Neural cell (in vitro differentiated cells): ENCODE data around the gene ANKRD52. TPM values are rescaled to one million over a fixed set of nuclear protein-coding genes. Genes with fewer than 3 reads are reported as not detected.

Experiments
- H2AFZ ChIP-seq: fragments of 200-600, 300-800 bp; sonication (generic), shearing (Covaris generic); 2 replicates; pipeline ENCODE4 v1.6.0; 2014; ENCODE audit warnings: low read depth, mild to moderate bottlenecking, antibody characterized with exemption, low read length, moderate library complexity
- H3F3A ChIP-seq: fragments of 200-600 bp; shearing (Covaris generic); 2 replicates; pipeline ENCODE4 v1.6.1; 2016; ENCODE audit warnings: mild to moderate bottlenecking, moderate library complexity, mixed read lengths, antibody characterized with exemption, low read length; ENCODE audit not compliant: insufficient read depth, poor library complexity, severe bottlenecking
- H3K27ac ChIP-seq: fragments of 200-600, 300-800 bp; sonication (generic), shearing (Covaris generic); 2 replicates; pipeline ENCODE4 v1.5.1; 2014; ENCODE audit warnings: mild to moderate bottlenecking, low read length, moderate library complexity
- H3K27me3 ChIP-seq: fragments of 300-800, 200-600 bp; sonication (generic), shearing (Covaris generic); 2 replicates; pipeline ENCODE4 v1.6.0; 2014; ENCODE audit warnings: mild to moderate bottlenecking, low read depth, low read length, moderate library complexity; ENCODE audit not compliant: insufficient read depth
- H3K36me3 ChIP-seq: fragments of 300-800, 200-600 bp; sonication (generic), shearing (Covaris generic); 2 replicates; pipeline ENCODE4 v1.5.1; 2014; ENCODE audit warnings: mild to moderate bottlenecking, antibody characterized with exemption, low read length, moderate library complexity; ENCODE audit not compliant: insufficient read depth
- H3K4me2 ChIP-seq: fragments of 300-800, 200-600 bp; sonication (generic), shearing (Covaris generic); 2 replicates; pipeline ENCODE4 v1.6.0; 2014; ENCODE audit warnings: mild to moderate bottlenecking, low read length
- H3K4me3 ChIP-seq: fragments of 300-800, 200-600 bp; sonication (generic), shearing (Covaris generic); 2 replicates; pipeline ENCODE4 v1.5.1; 2014; ENCODE audit warnings: mild to moderate bottlenecking, low read length, moderate library complexity
- H3K79me2 ChIP-seq: fragments of 200-600 bp; shearing (Covaris generic); replicated peaks from 2 replicates; pipeline ENCODE4 v1.6.0; 2014; ENCODE audit warnings: mild to moderate bottlenecking, low read length, moderate library complexity; ENCODE audit not compliant: insufficient read depth
- H3K9ac ChIP-seq: fragments of 300-800, 200-600 bp; sonication (generic), shearing (Covaris generic); 2 replicates; pipeline ENCODE4 v1.6.1; 2016; ENCODE audit warnings: mild to moderate bottlenecking, low read length, mixed read lengths
- H3K9me2 ChIP-seq: fragments of 200-600 bp; shearing (Covaris generic); 2 replicates; pipeline ENCODE4 v1.6.1; 2016; ENCODE audit warnings: mild to moderate bottlenecking, low read length, mixed read lengths; ENCODE audit not compliant: insufficient read depth
- H3K9me3 ChIP-seq: fragments of 200-600, 300-800 bp; sonication (generic), shearing (Covaris generic); 2 replicates; pipeline ENCODE4 v1.6.1; 2016; ENCODE audit warnings: mild to moderate bottlenecking, mixed run types, low read length, moderate library complexity, mixed read lengths
- H4K20me1 ChIP-seq: fragments of 200-600 bp; shearing (Covaris generic); 2 replicates; pipeline ENCODE4 v1.6.1; 2016; ENCODE audit warnings: mild to moderate bottlenecking, mixed run types; ENCODE audit not compliant: insufficient read depth
- EP300 ChIP-seq: fragments of 450-650 bp; conservative IDR thresholded peaks from 2 replicates; pipeline ENCODE4 v1.6.1; 2014; ENCODE audit warnings: antibody characterized with exemption, mild to moderate bottlenecking, moderate library complexity; ENCODE audit not compliant: poor library complexity, severe bottlenecking
- EZH2 ChIP-seq: fragments of 200-600, 300-800 bp; shearing (Covaris generic), sonication (generic); IDR thresholded peaks from 2 replicates; pipeline ENCODE4 v1.6.1; 2014; ENCODE audit warnings: antibody characterized with exemption, low read length, borderline replicate concordance, mild to moderate bottlenecking; ENCODE audit not compliant: insufficient read depth, poor library complexity, severe bottlenecking
- MXI1 ChIP-seq: fragments of 450-650 bp; conservative IDR thresholded peaks from 2 replicates; pipeline ENCODE4 v1.6.1; 2014; ENCODE audit warnings: antibody characterized with exemption, mild to moderate bottlenecking; ENCODE audit not compliant: poor library complexity, severe bottlenecking
- POLR2AphosphoS5 ChIP-seq: IDR thresholded peaks from 2 replicates; pipeline ENCODE4 v1.6.1; 2012
- RAD21 ChIP-seq: fragments of 450-650 bp; conservative IDR thresholded peaks from 2 replicates; pipeline ENCODE4 v1.6.1; 2014; ENCODE audit warnings: antibody characterized with exemption, mild to moderate bottlenecking, moderate library complexity
- REST ChIP-seq: IDR thresholded peaks from 2 replicates; pipeline ENCODE4 v1.6.1; 2012; ENCODE audit warnings: borderline replicate concordance
- SMC3 ChIP-seq: fragments of 450-650 bp; conservative IDR thresholded peaks from 2 replicates; pipeline ENCODE4 v1.6.1; 2014; ENCODE audit warnings: antibody characterized with exemption, mild to moderate bottlenecking, moderate library complexity; ENCODE audit not compliant: poor library complexity
- TAF1 ChIP-seq: IDR thresholded peaks from 2 replicates; pipeline ENCODE4 v1.6.1; 2012; ENCODE audit warnings: low read depth
- polyA plus RNA-seq: library from polyadenylated mRNA; depleted of rRNA; stranded (reverse); fragments of >200 nt; gene quantifications from 2 replicates; pipeline ENCODE4 v1.2.3, GENCODE V29; 2014
- TF ChIP-seq, protein P1 (sequence below): fragments of 450-650 bp; IDR thresholded peaks from 2 replicates; pipeline ENCODE4 v1.5.1; 2014; ENCODE audit warnings: antibody characterized with exemption, mild to moderate bottlenecking, moderate library complexity; ENCODE audit not compliant: poor library complexity, severe bottlenecking

ANKRD52 gene
- polyA plus RNA-seq, 1 donor from 2014 or later: 7.3 TPM

- H2AFZ ChIP-seq: no peak overlapping the region
These were observed 34.5 kb downstream of the ANKRD52 start for GRCh38 chr12:56223571-56224101.

DNA sequence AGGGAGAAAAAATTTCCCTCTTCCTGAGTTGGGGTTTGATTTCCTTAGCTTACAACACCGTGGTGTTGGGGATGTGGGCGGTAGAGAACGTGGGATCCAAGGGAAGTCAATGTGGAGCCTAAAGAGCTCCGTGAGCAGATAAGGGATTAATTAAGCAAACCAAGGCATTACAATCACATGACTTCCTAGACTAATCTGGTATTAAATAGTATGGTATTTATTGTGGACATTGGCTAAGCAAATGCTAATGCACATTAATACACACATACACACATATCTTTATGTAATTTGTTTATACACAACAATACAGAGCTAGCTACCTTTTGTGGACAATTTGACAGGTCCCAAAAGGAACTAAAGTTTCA, 35.7 kb downstream of the ANKRD52 start:
- Histone ChIP-seq H2AFZ (peak overlapping the region; percentile 86), H3K4me2 (peak overlapping the region; percentile 93), H3K9me2 (no peaks in the 10 kb centered on the region), H3K79me2 (peaks cover 9% of the 10 kb centered on the region), H3K9me3 (no peaks in the 10 kb centered on the region), H3K27me3 (no peaks in the 10 kb centered on the region), H3K9ac (peak overlapping the region; percentile 97), H3K36me3 (no peaks in the 10 kb centered on the region), H4K20me1 (no peaks in the 10 kb centered on the region), H3F3A (peaks cover 5% of the 10 kb centered on the region), H3K4me3 (peak overlapping the region; percentile 78), H3K27ac (peak overlapping the region; percentile 99)
- no peak for TF ChIP-seq POLR2AphosphoS5
- TF ChIP-seq EP300: no peak
- no peak for TF ChIP-seq REST
- no peak for TF ChIP-seq EZH2
- TF ChIP-seq SMC3: no peak
- TF ChIP-seq, protein P1, sequence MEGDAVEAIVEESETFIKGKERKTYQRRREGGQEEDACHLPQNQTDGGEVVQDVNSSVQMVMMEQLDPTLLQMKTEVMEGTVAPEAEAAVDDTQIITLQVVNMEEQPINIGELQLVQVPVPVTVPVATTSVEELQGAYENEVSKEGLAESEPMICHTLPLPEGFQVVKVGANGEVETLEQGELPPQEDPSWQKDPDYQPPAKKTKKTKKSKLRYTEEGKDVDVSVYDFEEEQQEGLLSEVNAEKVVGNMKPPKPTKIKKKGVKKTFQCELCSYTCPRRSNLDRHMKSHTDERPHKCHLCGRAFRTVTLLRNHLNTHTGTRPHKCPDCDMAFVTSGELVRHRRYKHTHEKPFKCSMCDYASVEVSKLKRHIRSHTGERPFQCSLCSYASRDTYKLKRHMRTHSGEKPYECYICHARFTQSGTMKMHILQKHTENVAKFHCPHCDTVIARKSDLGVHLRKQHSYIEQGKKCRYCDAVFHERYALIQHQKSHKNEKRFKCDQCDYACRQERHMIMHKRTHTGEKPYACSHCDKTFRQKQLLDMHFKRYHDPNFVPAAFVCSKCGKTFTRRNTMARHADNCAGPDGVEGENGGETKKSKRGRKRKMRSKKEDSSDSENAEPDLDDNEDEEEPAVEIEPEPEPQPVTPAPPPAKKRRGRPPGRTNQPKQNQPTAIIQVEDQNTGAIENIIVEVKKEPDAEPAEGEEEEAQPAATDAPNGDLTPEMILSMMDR: no peak
- TF ChIP-seq MXI1: no peak
- TF ChIP-seq RAD21: no peak
- TF ChIP-seq TAF1: no peak

More at GRCh38 chr12:56223571-56224101, 34.5 kb downstream of the ANKRD52 start:
- H3K36me3 ChIP-seq: no peaks in the 10 kb centered on the region
- H3K79me2 ChIP-seq: peaks cover 9% of the 10 kb centered on the region
- H3K27me3 ChIP-seq: no peaks in the 10 kb centered on the region
- peak overlapping the region; percentile 36 for H3K9ac ChIP-seq
- peak overlapping the region; percentile 74 for H3K4me3 ChIP-seq
- H3K27ac ChIP-seq: peak overlapping the region; percentile 59
- TF ChIP-seq EP300: no peak
- TF ChIP-seq SMC3: no peak
- TF ChIP-seq RAD21: no peak
- TF ChIP-seq, protein P1: no peak
- TF ChIP-seq POLR2AphosphoS5: no peak
- H3K4me2 ChIP-seq: peak overlapping the region; percentile 28
- H3K9me2 ChIP-seq: no peaks in the 10 kb centered on the region
- no peaks in the 10 kb centered on the region for H3K9me3 ChIP-seq
- H4K20me1 ChIP-seq: no peaks in the 10 kb centered on the region
- H3F3A ChIP-seq: peaks cover 5% of the 10 kb centered on the region
